LNCaP clone FGC (cell line): ENCODE measurements around the gene KCNIP4.
"Not testable (repeated sequence)": the region's sequence is repeated elsewhere in the genome, so short reads cannot be mapped to it uniquely, and the experiment has no call there.

ENCODE experiments used
- DNase-seq: peaks from one replicate; pipeline ENCODE4 v3.0.0-alpha.2; 2011; ENCODE audit warnings: low read depth
- H3K4me3 ChIP-seq: 2 replicates; pipeline ENCODE4 v1.5.1; 2011; ENCODE audit warnings: mild to moderate bottlenecking, low read depth, low read length, control low read depth
- TF ChIP-seq, protein P1 (sequence below): IDR thresholded peaks from 2 replicates; pipeline ENCODE4 v1.5.1; 2012; ENCODE audit warnings: mild to moderate bottlenecking; ENCODE audit not compliant: control insufficient read depth, insufficient read depth; ENCODE audit errors: extremely low read depth

The KCNIP4 gene

DNA sequence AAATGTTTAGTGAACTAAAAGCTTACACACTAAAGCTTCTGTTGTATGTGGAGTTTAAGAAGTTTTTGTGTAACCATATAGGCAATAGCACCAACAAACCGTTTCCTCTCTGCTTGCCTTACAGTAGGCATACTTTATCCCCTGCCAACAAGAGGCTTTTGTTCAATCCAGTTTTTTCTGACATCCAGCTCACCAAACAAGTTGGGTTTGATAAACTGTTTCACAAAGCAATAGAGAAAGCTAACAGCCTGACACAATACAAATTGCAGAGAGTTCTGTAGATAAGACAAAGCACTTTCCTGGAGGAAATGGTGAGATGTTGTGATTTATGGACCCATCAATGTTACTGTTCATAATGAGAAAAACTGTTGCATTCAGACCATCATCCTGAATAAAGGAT lies 1194.5 kb downstream of the KCNIP4 start:
- DNase-seq: no peak
- TF ChIP-seq, protein P1, sequence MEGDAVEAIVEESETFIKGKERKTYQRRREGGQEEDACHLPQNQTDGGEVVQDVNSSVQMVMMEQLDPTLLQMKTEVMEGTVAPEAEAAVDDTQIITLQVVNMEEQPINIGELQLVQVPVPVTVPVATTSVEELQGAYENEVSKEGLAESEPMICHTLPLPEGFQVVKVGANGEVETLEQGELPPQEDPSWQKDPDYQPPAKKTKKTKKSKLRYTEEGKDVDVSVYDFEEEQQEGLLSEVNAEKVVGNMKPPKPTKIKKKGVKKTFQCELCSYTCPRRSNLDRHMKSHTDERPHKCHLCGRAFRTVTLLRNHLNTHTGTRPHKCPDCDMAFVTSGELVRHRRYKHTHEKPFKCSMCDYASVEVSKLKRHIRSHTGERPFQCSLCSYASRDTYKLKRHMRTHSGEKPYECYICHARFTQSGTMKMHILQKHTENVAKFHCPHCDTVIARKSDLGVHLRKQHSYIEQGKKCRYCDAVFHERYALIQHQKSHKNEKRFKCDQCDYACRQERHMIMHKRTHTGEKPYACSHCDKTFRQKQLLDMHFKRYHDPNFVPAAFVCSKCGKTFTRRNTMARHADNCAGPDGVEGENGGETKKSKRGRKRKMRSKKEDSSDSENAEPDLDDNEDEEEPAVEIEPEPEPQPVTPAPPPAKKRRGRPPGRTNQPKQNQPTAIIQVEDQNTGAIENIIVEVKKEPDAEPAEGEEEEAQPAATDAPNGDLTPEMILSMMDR: no peak

DNA sequence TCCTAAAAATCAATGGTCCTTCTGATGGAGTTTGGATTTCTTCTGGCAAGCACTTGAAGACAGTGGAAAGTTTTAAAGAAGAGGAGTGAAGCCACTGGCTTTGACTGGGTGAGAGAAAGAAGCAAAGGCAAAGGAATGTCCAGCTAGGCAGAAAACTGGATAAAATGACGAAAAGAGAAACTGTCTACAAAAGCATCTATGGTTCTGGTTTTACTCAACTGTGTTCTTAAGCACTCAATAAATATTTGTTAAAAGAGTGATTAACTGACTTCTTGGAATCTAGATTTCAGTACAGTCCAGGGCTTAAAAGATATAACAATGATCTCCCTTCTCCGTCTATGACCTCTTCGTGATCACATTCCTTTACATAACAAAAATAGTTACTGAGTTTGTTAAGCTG lies 1195.9 kb downstream of the KCNIP4 start:
- H3K4me3 ChIP-seq: no peak overlapping the region
- TF ChIP-seq, protein P1: no peak
- no peak for DNase-seq

More for the DNA sequence above, 1194.5 kb downstream of the KCNIP4 start:
- no peak overlapping the region for H3K4me3 ChIP-seq

DNA sequence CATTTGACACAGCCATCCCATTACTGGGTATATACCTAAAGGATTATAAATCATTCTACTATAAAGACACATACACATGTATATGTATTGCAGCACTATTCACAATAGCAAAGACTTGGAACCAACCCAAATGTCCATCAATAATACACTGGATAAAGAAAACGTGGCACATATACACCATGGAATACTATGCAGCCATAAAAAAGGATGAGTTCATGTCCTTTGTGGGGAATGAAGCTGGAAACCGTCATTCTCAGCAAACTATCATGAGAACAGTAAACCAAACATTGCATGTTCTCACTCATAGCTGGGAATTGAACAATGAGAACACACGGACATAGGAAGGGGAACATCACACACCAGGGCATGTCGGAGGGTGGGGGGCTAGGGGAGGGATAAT lies 1202.6 kb downstream of the KCNIP4 start:
- DNase-seq, H3K4me3 ChIP-seq: not testable (repeated sequence)

DNA sequence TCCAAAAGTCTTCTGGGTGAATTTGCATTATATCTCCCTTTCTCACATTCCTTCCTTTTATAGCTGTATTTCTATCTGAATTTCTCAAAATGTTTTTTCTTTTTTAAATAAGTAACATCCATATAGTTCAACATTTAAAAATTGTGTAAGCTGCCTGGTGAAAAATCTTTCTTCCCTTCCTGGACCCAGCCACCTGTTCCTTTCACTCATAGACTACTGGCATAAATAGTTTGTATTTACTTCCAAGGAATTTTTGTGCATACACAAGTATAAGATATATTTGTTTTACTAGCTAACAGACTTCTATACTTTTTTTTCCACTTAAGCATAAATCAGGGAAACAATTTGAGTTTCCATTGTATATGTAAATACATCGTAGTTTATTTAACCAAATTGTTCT lies 1212.6 kb downstream of the KCNIP4 start:
- TF ChIP-seq, protein P1: no peak
- no peak for DNase-seq

DNA sequence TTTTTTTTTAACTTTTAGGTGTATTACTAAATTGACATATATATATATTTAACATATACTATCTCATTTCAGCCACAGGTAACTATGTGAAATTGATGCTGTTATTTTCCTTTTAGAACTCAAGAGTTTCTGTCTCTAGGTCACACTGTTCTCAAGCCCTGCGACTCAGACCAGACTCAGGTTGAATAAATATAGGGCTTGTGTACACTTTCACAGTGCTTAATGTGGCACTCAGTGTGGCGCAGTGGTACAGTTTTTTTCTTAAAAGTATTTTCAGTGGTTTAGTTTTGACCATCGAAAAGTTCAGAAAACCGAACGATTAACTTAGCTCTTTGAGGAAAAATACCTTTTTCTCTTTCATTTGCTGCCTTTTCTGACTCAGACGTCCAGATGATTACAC lies 1223.7 kb downstream of the KCNIP4 start:
- no peak overlapping the region for H3K4me3 ChIP-seq
- TF ChIP-seq, protein P1: no peak
- no peak for DNase-seq

More for the DNA sequence above, 1212.6 kb downstream of the KCNIP4 start:
- no peak overlapping the region for H3K4me3 ChIP-seq

DNA sequence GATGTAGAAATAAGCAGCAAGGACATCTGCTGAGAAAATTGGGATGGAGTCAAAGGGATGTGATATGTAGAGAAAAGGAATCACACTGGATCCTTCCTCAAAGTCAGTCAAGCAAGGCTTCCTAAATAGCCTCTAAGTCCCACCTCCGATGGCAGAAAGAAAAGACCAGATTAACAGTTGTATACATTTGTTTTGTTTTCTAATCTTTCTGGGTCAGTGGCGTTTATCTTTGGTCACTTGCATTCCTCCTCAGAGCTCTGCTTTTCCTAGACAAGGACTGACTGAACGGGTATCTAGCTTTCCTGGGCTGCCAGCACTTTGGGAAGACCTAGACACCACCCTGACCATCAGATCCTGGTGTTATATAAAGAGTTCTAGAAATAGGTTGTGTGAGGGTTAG lies 1225.1 kb downstream of the KCNIP4 start:
- TF ChIP-seq, protein P1: no peak
- no peak for DNase-seq

DNA sequence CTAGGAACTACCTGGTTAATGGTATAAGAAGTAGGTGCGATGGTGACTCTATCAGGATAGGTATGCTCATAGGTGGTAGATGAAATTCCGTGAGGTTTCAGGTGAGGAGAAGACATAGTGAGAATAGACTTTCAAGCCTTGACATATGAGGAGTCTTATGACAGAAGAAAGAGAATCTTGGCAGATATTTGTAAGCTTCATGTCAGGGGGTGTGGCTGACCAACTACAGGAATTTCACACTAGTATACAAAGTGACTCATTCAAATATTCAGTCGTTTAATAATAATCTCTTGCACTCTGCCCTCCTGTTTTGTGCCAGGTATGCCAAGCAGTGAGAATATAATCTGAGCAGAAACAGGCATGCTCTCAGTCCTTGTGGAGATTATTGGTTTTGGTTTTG lies 1225.6 kb downstream of the KCNIP4 start:
- no peak for DNase-seq
- TF ChIP-seq, protein P1: no peak
- H3K4me3 ChIP-seq: no peak overlapping the region

More for the DNA sequence above, 1225.1 kb downstream of the KCNIP4 start:
- no peak overlapping the region for H3K4me3 ChIP-seq
